ENCODE results near the gene LCK. TPM values are rescaled to one million over a fixed set of nuclear protein-coding genes. Genes with fewer than 3 reads are reported as not detected.

Gene LCK
- total and polyA plus RNA-seq, 10 of the 15 experiments (the other 5 are each of a cell fraction or from before 2014, with no cell fraction given) = 31.5 to 173 (median 119) TPM

DNA sequence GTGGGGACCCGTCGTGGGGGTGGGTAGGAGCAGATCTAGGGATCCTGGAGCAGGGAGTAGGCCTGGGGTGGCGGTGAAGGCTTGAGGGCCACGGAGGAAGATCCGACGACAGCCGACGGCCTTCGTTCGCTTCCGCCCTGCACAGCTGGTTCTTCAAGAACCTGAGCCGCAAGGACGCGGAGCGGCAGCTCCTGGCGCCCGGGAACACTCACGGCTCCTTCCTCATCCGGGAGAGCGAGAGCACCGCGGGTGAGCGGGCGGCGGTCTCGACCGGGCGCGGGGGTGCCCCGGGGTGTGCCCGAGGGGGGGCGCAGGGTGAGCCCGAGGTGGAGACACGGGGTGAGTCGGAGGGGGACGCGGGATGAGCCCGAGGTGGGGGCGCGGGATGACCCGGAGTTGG lies 24.4 kb downstream of the LCK start:
- no peak overlapping the region for H3K9ac ChIP-seq (ENCODE audit: control insufficient read depth, insufficient read depth, low read length)
- no peak for ATAC-seq
- 78% methylated on average over 22 of the region's 41 CpGs for WGBS (ENCODE audit: insufficient coverage, insufficient replicate concordance, low lambda C conversion rate, missing lambda C conversion rate)
- FAIRE-seq = no peak
- in situ Hi-C loops (cut with MboI) = no loop called here
- BruUV-seq (replicated peaks) = no TSS peak
- intact Hi-C loops (cut with micrococcal nuclease; ENCODE audit: unreplicated experiment) = no loop called here
- no peak overlapping the region for H2AFZ ChIP-seq (ENCODE audit: control insufficient read depth, low read depth, low read length)
- no peaks in the 10 kb centered on the region; the same call in none of the 2 replicates for H3K79me2 ChIP-seq (ENCODE audit: control insufficient read depth, insufficient read depth, low read length)
- ChIA-PET CTCF (no interaction called here), RAD21 (ENCODE audit: unreplicated experiment) (no interaction called here), POLR2A (no interaction called here), SMC1A (ENCODE audit: uncharacterized antibody, unreplicated experiment) (no interaction called here)
- no peak overlapping the region for H3K27ac ChIP-seq (ENCODE audit: control insufficient read depth, insufficient read depth)
- H3K4me1 ChIP-seq (ENCODE audit: control insufficient read depth, insufficient read depth, low read length) = peaks cover 7% of the 10 kb centered on the region
- no peaks in the 10 kb centered on the region for H3K9me3 ChIP-seq (replicated peaks; ENCODE audit: control insufficient read depth, insufficient read depth, low read length)
- no peaks in the 10 kb centered on the region for H4K20me1 ChIP-seq (ENCODE audit: control insufficient read depth, insufficient read depth)
- no peak overlapping the region for H3K4me2 ChIP-seq (ENCODE audit: control insufficient read depth, insufficient read depth)
- DNase-seq (ENCODE audit: low read depth, low spot score) = no peak
- H3K27me3 ChIP-seq (replicated peaks in 1 of 2; ENCODE audit: control insufficient read depth in 2 of 2, insufficient read depth in 2 of 2, low read length in 1 of 2) = no peaks in the 10 kb centered on the region
- peaks cover 1 to 12% of the 10 kb centered on the region in 2 experiments for H3K36me3 ChIP-seq (ENCODE audit: control insufficient read depth in 2 of 2, insufficient read depth in 2 of 2, low read length in 1 of 2)
- H3K4me3 ChIP-seq = no peak overlapping the region
- TF ChIP-seq ZNF274 (IDR thresholded peaks at IDR 0.05; ENCODE audit: insufficient read depth, insufficient read length) (no peak), TCF3 (IDR thresholded peaks at IDR 0.05; ENCODE audit: borderline replicate concordance, insufficient read depth, low read depth, low read length) (no peak), ATF7 (IDR thresholded peaks at IDR 0.05; ENCODE audit: low read depth) (no peak), ZNF207 (IDR thresholded peaks at IDR 0.05; ENCODE audit: borderline replicate concordance) (no peak), PML (IDR thresholded peaks at IDR 0.05; ENCODE audit: low read length) (no peak), NFXL1 (IDR thresholded peaks at IDR 0.05; ENCODE audit: borderline replicate concordance) (no peak), EGR1 (IDR thresholded peaks at IDR 0.05; ENCODE audit: borderline replicate concordance in 1 of 2, low read depth in 2 of 2, low read length in 2 of 2) (no peak), WRNIP1 (IDR thresholded peaks at IDR 0.05; ENCODE audit: borderline replicate concordance, low read depth, low read length) (no peak), LARP7 (IDR thresholded peaks at IDR 0.05) (no peak), PAX8 (IDR thresholded peaks at IDR 0.05) (no peak), ZNF24 (IDR thresholded peaks at IDR 0.05) (no peak)
- TF ChIP-seq, protein P1, sequence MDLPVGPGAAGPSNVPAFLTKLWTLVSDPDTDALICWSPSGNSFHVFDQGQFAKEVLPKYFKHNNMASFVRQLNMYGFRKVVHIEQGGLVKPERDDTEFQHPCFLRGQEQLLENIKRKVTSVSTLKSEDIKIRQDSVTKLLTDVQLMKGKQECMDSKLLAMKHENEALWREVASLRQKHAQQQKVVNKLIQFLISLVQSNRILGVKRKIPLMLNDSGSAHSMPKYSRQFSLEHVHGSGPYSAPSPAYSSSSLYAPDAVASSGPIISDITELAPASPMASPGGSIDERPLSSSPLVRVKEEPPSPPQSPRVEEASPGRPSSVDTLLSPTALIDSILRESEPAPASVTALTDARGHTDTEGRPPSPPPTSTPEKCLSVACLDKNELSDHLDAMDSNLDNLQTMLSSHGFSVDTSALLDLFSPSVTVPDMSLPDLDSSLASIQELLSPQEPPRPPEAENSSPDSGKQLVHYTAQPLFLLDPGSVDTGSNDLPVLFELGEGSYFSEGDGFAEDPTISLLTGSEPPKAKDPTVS (IDR thresholded peaks at IDR 0.05; ENCODE audit: low read depth, low read length) = no peak
- TF ChIP-seq, protein P2, sequence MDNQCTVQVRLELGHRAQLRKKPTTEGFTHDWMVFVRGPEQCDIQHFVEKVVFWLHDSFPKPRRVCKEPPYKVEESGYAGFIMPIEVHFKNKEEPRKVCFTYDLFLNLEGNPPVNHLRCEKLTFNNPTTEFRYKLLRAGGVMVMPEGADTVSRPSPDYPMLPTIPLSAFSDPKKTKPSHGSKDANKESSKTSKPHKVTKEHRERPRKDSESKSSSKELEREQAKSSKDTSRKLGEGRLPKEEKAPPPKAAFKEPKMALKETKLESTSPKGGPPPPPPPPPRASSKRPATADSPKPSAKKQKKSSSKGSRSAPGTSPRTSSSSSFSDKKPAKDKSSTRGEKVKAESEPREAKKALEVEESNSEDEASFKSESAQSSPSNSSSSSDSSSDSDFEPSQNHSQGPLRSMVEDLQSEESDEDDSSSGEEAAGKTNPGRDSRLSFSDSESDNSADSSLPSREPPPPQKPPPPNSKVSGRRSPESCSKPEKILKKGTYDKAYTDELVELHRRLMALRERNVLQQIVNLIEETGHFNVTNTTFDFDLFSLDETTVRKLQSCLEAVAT (IDR thresholded peaks at IDR 0.05) = no peak
- TF ChIP-seq, protein P3, sequence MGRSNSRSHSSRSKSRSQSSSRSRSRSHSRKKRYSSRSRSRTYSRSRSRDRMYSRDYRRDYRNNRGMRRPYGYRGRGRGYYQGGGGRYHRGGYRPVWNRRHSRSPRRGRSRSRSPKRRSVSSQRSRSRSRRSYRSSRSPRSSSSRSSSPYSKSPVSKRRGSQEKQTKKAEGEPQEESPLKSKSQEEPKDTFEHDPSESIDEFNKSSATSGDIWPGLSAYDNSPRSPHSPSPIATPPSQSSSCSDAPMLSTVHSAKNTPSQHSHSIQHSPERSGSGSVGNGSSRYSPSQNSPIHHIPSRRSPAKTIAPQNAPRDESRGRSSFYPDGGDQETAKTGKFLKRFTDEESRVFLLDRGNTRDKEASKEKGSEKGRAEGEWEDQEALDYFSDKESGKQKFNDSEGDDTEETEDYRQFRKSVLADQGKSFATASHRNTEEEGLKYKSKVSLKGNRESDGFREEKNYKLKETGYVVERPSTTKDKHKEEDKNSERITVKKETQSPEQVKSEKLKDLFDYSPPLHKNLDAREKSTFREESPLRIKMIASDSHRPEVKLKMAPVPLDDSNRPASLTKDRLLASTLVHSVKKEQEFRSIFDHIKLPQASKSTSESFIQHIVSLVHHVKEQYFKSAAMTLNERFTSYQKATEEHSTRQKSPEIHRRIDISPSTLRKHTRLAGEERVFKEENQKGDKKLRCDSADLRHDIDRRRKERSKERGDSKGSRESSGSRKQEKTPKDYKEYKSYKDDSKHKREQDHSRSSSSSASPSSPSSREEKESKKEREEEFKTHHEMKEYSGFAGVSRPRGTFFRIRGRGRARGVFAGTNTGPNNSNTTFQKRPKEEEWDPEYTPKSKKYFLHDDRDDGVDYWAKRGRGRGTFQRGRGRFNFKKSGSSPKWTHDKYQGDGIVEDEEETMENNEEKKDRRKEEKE (IDR thresholded peaks at IDR 0.05) = no peak
- TF ChIP-seq, protein P4, sequence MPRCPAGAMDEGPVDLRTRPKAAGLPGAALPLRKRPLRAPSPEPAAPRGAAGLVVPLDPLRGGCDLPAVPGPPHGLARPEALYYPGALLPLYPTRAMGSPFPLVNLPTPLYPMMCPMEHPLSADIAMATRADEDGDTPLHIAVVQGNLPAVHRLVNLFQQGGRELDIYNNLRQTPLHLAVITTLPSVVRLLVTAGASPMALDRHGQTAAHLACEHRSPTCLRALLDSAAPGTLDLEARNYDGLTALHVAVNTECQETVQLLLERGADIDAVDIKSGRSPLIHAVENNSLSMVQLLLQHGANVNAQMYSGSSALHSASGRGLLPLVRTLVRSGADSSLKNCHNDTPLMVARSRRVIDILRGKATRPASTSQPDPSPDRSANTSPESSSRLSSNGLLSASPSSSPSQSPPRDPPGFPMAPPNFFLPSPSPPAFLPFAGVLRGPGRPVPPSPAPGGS (IDR thresholded peaks at IDR 0.05; ENCODE audit: borderline replicate concordance, insufficient read depth, low read depth, low read length, poor library complexity, severe bottlenecking) = no peak
